ENCODE data around the gene SLC9A9. TPM values are rescaled to one million over a fixed set of nuclear protein-coding genes. Genes with fewer than 3 reads are reported as not detected.

The SLC9A9 gene
- total and polyA plus RNA-seq, 2 donors from 2014 or later, result 3.7 to 16.5 TPM

DNA sequence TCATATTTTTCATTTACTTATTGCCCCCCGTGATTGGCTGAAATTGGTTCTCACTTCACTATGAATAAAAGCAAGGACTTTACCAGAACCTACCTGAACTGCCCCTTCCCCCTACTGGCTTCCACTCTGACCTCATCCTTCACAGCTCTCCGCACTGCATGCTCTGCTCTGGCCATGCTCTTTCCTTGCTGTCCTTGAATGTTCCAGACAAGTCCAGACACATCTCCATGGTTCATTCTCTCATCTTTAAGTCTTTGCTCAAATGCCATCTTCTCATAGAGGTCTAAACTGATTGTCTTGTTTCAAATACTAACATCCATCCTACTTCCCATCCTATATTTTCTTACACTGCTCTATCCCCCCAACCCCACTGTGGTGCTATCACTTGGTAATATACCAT lies 599.3 kb downstream of the SLC9A9 start:
- no peaks in the 10 kb centered on the region for H3K9me3 ChIP-seq (ENCODE audit: control insufficient read depth in 2 of 3, insufficient read depth in 1 of 3, low read length in 3 of 3)
- TF ChIP-seq, protein P1, sequence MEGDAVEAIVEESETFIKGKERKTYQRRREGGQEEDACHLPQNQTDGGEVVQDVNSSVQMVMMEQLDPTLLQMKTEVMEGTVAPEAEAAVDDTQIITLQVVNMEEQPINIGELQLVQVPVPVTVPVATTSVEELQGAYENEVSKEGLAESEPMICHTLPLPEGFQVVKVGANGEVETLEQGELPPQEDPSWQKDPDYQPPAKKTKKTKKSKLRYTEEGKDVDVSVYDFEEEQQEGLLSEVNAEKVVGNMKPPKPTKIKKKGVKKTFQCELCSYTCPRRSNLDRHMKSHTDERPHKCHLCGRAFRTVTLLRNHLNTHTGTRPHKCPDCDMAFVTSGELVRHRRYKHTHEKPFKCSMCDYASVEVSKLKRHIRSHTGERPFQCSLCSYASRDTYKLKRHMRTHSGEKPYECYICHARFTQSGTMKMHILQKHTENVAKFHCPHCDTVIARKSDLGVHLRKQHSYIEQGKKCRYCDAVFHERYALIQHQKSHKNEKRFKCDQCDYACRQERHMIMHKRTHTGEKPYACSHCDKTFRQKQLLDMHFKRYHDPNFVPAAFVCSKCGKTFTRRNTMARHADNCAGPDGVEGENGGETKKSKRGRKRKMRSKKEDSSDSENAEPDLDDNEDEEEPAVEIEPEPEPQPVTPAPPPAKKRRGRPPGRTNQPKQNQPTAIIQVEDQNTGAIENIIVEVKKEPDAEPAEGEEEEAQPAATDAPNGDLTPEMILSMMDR (IDR thresholded peaks at IDR 0.05; ENCODE audit: borderline replicate concordance, extremely low read depth, insufficient read depth), result no peak
- no peak for DNase-seq
- H3K4me3 ChIP-seq (ENCODE audit: low read length in 3 of 3), result no peak overlapping the region
- H3K27ac ChIP-seq (ENCODE audit: low read depth in 2 of 2, low read length in 2 of 2), result no peak overlapping the region
- no peaks in the 10 kb centered on the region for H3K27me3 ChIP-seq (ENCODE audit: control insufficient read depth, insufficient read depth, low read length)
- no peaks in the 10 kb centered on the region for H3K36me3 ChIP-seq (ENCODE audit: control insufficient read depth in 2 of 3, insufficient read depth in 3 of 3, low read length in 3 of 3)
- no peaks in the 10 kb centered on the region for H3K4me1 ChIP-seq (ENCODE audit: control insufficient read depth in 2 of 3, insufficient read depth in 2 of 3, low read depth in 1 of 3, low read length in 3 of 3)
- intact Hi-C loops (cut with DNase I), result no loop called here
- no peak overlapping the region for H3K9ac ChIP-seq (ENCODE audit: low read length in 3 of 3)
- no peak for FAIRE-seq

DNA sequence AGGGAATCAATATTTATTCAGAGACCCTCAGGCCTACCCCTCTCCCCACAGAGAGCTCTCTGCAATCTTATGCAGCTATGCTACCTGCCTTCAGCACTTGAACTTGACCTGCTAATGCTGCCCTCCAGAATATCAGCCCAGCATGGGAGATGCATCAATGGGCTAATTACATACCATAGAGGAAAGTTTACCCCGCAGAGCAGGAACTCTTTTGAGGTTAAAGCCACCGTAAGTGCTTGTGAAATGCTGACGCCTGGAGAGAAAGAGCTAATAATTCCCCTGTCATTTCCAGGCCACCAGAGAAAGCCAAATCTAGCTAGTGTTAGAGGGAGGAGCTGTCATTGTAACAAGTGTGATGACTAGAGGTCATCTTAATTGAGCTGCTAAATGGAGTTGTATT lies 601.2 kb downstream of the SLC9A9 start:
- Histone ChIP-seq H3K4me1 (ENCODE audit: control insufficient read depth in 2 of 3, insufficient read depth in 2 of 3, low read depth in 1 of 3, low read length in 3 of 3) (no peaks in the 10 kb centered on the region), H3K27ac (ENCODE audit: low read depth in 2 of 2, low read length in 2 of 2) (no peak overlapping the region), H3K9ac (ENCODE audit: low read length in 3 of 3) (no peak overlapping the region), H3K36me3 (ENCODE audit: control insufficient read depth in 2 of 3, insufficient read depth in 3 of 3, low read length in 3 of 3) (no peaks in the 10 kb centered on the region), H3K27me3 (ENCODE audit: control insufficient read depth, insufficient read depth, low read length) (no peaks in the 10 kb centered on the region), H3K9me3 (ENCODE audit: control insufficient read depth in 2 of 3, insufficient read depth in 1 of 3, low read length in 3 of 3) (no peaks in the 10 kb centered on the region), H3K4me3 (ENCODE audit: low read length in 3 of 3) (no peak overlapping the region)
- FAIRE-seq (no peak), DNase-seq (no peak)
- TF ChIP-seq, protein P1 (IDR thresholded peaks at IDR 0.05; ENCODE audit: borderline replicate concordance, extremely low read depth, insufficient read depth), result no peak
- intact Hi-C loops (cut with DNase I), result no loop called here

DNA sequence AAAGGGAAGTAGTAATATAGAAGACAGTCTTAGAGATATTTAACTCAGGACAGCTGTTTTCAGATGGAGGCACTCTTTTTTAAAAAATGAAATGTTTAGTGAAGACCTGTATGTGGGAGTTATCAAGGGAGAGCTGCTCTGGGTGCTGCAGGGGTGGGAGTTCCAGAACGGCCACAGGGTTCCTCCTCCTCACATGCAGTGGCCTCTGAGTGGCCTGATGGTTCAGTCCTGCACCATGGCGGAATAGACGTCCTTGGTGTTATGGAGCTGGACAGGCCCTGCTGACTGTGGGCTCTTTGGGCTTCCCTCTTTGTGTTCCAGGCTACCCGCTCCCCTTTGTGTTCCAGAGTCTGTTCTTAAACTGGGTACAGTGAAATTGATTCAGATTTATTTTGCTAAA lies 602.6 kb downstream of the SLC9A9 start:
- intact Hi-C loops (cut with DNase I), result no loop called here
- FAIRE-seq, result no peak

More for the DNA sequence above, 602.6 kb downstream of the SLC9A9 start:
- Histone ChIP-seq H3K4me3 (ENCODE audit: low read length in 3 of 3) (no peak overlapping the region), H3K27me3 (ENCODE audit: control insufficient read depth, insufficient read depth, low read length) (no peaks in the 10 kb centered on the region), H3K36me3 (ENCODE audit: control insufficient read depth in 2 of 3, insufficient read depth in 3 of 3, low read length in 3 of 3) (no peaks in the 10 kb centered on the region), H3K27ac (ENCODE audit: low read depth in 2 of 2, low read length in 2 of 2) (no peak overlapping the region), H3K9ac (ENCODE audit: low read length in 3 of 3) (no peak overlapping the region), H3K9me3 (ENCODE audit: control insufficient read depth in 2 of 3, insufficient read depth in 1 of 3, low read length in 3 of 3) (no peaks in the 10 kb centered on the region), H3K4me1 (ENCODE audit: control insufficient read depth in 2 of 3, insufficient read depth in 2 of 3, low read depth in 1 of 3, low read length in 3 of 3) (no peaks in the 10 kb centered on the region)
- TF ChIP-seq, protein P1 (IDR thresholded peaks at IDR 0.05; ENCODE audit: borderline replicate concordance, extremely low read depth, insufficient read depth), result no peak
- no peak for DNase-seq
